K562 (cell line): ENCODE data around the gene MINDY4. TPM values are rescaled to one million over a fixed set of nuclear protein-coding genes. Genes with fewer than 3 reads are reported as not detected.

Experiments used
- ATAC-seq: fragments of 200-7000 bp; cut with Tn5 transposase; 3 replicates; pipeline ENCODE4 v1.9.1; 2020; ENCODE audit warnings: moderate library complexity
- BruUV-seq: library from RNA; stranded (reverse); fragments of 400-500 nt; replicated peaks from 2 replicates; lab custom pipeline; 2021; lab: Mats Ljungman, UMichigan
- CTCF ChIA-PET: fragments of 300-600 bp; formaldehyde crosslinking; extraction: SDS; loops from one replicate; lab custom pipeline; 2021; ENCODE audit warnings: low intra/inter-chr PET ratio; lab: Yijun Ruan, JAX
- POLR2A ChIA-PET: fragments of 300-600, 350-650 bp; sonication (Branson Sonifier 250); formaldehyde crosslinking; extraction: SDS; loops from one replicate; lab custom pipeline; 2021; ENCODE audit warnings: antibody characterized with exemption, inconsistent platforms; lab: Yijun Ruan, JAX
- DNase-seq, 4 experiments: peaks; one replicate each; pipeline versions ENCODE4 v3.0.0 to v3.0.0-alpha.2; 2011 to 2018; ENCODE audit warnings: low spot score in 3 of 4, mixed read lengths in 3 of 4; ENCODE audit errors: extremely low read depth in 1 of 4
- FAIRE-seq: peaks from 2 replicates; lab custom pipeline; 2011; peaks lifted over from hg19 to GRCh38; lab: Jason Lieb, UNC
- H2AFZ ChIP-seq: 2 replicates; pipeline ENCODE4 v1.6.0; 2011; ENCODE audit warnings: low read depth, low read length, control low read depth, inconsistent platforms
- H3K27ac ChIP-seq: fragments of 200-600 bp; 3 replicates; pipeline ENCODE4 v1.8.0; 2011; ENCODE audit warnings: low read depth, mild to moderate bottlenecking, control low read depth, inconsistent platforms, low read length, moderate library complexity, mixed read lengths; ENCODE audit errors: extremely low read depth
- H3K27me3 ChIP-seq, 2 experiments: fragments of 300-600 bp in 1 of 2; 2 replicates in 1 of 2; 3 replicates in 1 of 2; pipeline versions ENCODE4 v1.6.0 to v1.8.0; 2011; ENCODE audit warnings: inconsistent platforms in 2 of 2, low read length in 2 of 2, mild to moderate bottlenecking in 1 of 2, mixed read lengths in 1 of 2, moderate library complexity in 1 of 2; ENCODE audit not compliant: control insufficient read depth in 2 of 2, insufficient read depth in 2 of 2
- H3K36me3 ChIP-seq: fragments of 300-600 bp; 3 replicates; pipeline ENCODE4 v1.8.0; 2011; ENCODE audit warnings: mild to moderate bottlenecking, low read length, inconsistent platforms; ENCODE audit not compliant: control insufficient read depth, insufficient read depth
- H3K4me1 ChIP-seq, 2 experiments: fragments of 200-600 bp in 1 of 2; replicated peaks in 1 of 2; 2 replicates in 1 of 2; 3 replicates in 1 of 2; pipeline versions ENCODE4 v1.5.1 to v1.8.0; 2011; ENCODE audit warnings: inconsistent platforms in 2 of 2, low read length in 2 of 2, mild to moderate bottlenecking in 1 of 2, mixed read lengths in 1 of 2, moderate library complexity in 1 of 2; ENCODE audit not compliant: control insufficient read depth in 2 of 2, insufficient read depth in 2 of 2
- H3K4me2 ChIP-seq: 2 replicates; pipeline ENCODE4 v1.6.1; 2011; ENCODE audit warnings: low read length, control low read depth, inconsistent platforms, mixed read lengths; ENCODE audit not compliant: insufficient read depth
- H3K4me3 ChIP-seq: fragments of 200-600 bp; sonication (generic), shearing (Covaris generic); 2 replicates; pipeline ENCODE4 v1.5.1; 2016; ENCODE audit warnings: control low read depth, inconsistent platforms
- H3K79me2 ChIP-seq: fragments of 200-600 bp; 3 replicates; pipeline ENCODE4 v1.8.0; 2011; ENCODE audit warnings: low read length, inconsistent platforms; ENCODE audit not compliant: control insufficient read depth, insufficient read depth
- H3K9ac ChIP-seq, 2 experiments: 2 replicates each; pipeline versions ENCODE4 v1.6.0 to v1.6.1; 2011; ENCODE audit warnings: low read depth in 2 of 2, low read length in 2 of 2, control low read depth in 1 of 2, inconsistent platforms in 1 of 2, mild to moderate bottlenecking in 1 of 2, mixed read lengths in 1 of 2; ENCODE audit not compliant: insufficient read depth in 1 of 2
- H3K9me1 ChIP-seq: one replicate; pipeline ENCODE4 v1.6.0; 2011; ENCODE audit warnings: inconsistent platforms, mild to moderate bottlenecking, low read length, moderate library complexity; ENCODE audit not compliant: control insufficient read depth, insufficient read depth
- H3K9me3 ChIP-seq: replicated peaks from 2 replicates; pipeline ENCODE4 v1.5.1; 2011; ENCODE audit warnings: low read depth, low read length, inconsistent platforms; ENCODE audit not compliant: control insufficient read depth, insufficient read depth
- H4K20me1 ChIP-seq: replicated peaks from 2 replicates; pipeline ENCODE4 v1.6.1; 2011; ENCODE audit warnings: low read length, inconsistent platforms, mixed read lengths; ENCODE audit not compliant: control insufficient read depth, insufficient read depth
- CTCF ChIP-seq, 3 experiments: IDR thresholded peaks in 2 of 3; conservative IDR thresholded peaks in 1 of 3; 2 replicates each; pipeline ENCODE4 v1.5.1; 2011 to 2012; ENCODE audit warnings: low read length in 3 of 3, mild to moderate bottlenecking in 3 of 3, control low read depth in 2 of 3, improper control_type of control experiment in 1 of 3, inconsistent platforms in 1 of 3, low read depth in 1 of 3, mixed read lengths in 1 of 3, moderate library complexity in 1 of 3; ENCODE audit not compliant: insufficient read depth in 2 of 3
- E2F8 ChIP-seq: fragments of 450-650 bp; IDR thresholded peaks from 2 replicates; pipeline ENCODE4 v1.7.1; 2018; ENCODE audit warnings: mild to moderate bottlenecking, low read depth; ENCODE audit not compliant: partially characterized antibody
- NELFE ChIP-seq: IDR thresholded peaks from 2 replicates; pipeline ENCODE4 v1.6.1; 2011; ENCODE audit warnings: mild to moderate bottlenecking; ENCODE audit not compliant: insufficient read depth, insufficient read length
- WGBS: fragments of 100-300 bp; shearing (Covaris generic); methylation state at CpG from one replicate; pipeline ENCODE4 v1.1.6; 2016; ENCODE audit warnings: low coverage, mixed read lengths; ENCODE audit not compliant: insufficient coverage; ENCODE audit errors: missing lambda C conversion rate; 5-methylcytosine and 5-hydroxymethylcytosine counted together
- in situ Hi-C: fragments of 300-500 bp; cut with MboI; formaldehyde crosslinking; loops from 4 replicates; pipeline ENCODE4 v1.15.0; 2018; ENCODE audit warnings: inconsistent platforms, mixed read lengths
- intact Hi-C: fragments of 100-400 bp; cut with micrococcal nuclease; formaldehyde crosslinking; loops from 2 replicates; pipeline ENCODE4 v1.14.2; 2022
- polyA plus RNA-seq, 8 experiments: library from polyadenylated mRNA; depleted of rRNA in 4 of 8; stranded (reverse) in 5 of 8; unstranded in 3 of 8; fragments of >200 nt; fragmentation: Nextera tagmentation in 2 of 8; fragmentation: Illumina TruSeq in 1 of 8; extraction: Ambion mirVana in 2 of 8; extraction: Trizol in 1 of 8; gene quantifications; 2 replicates each; pipeline versions ENCODE4 v1.2.1 to v1.2.3, GENCODE V29; 2011 to 2014; ENCODE audit warnings: inconsistent platforms in 1 of 8, missing spikeins in 1 of 8
- total RNA-seq, 7 experiments: library from RNA; depleted of rRNA in 6 of 7; stranded (reverse); fragments of >200 nt in 6 of 7; fragmentation: Illumina TruSeq in 2 of 7; extraction: Trizol in 2 of 7; gene quantifications; 2 replicates each; pipeline versions ENCODE4 v1.2.1 to v1.2.3, GENCODE V29; 2011 to 2021; ENCODE audit warnings: low replicate concordance in 1 of 7

MINDY4 gene
- total and polyA plus RNA-seq, 9 of the 15 experiments (the other 6 are each of a cell fraction or from before 2014, with no cell fraction given) = 2.1 to 16.7 (median 11.0) TPM

- no peak for TF ChIP-seq E2F8
Measured at GRCh38 chr7:30744075-30744417, 27.2 kb upstream of the MINDY4 start (continued).

- no peaks in the 10 kb centered on the region for H3K36me3 ChIP-seq
- TF ChIP-seq CTCF (IDR thresholded peaks at IDR 0.05 in 2 of 3, conservative IDR thresholded peaks at IDR 0.05 in 1 of 3; ENCODE audit: insufficient read depth in 2 of 3, low read depth in 1 of 3, low read length in 3 of 3) (peak in 1 of 3 experiments; percentile 1; a peak in 1 of 6 replicates), NELFE (no peak)
- peak overlapping the region; percentile 67; the same call in 1 of the 2 replicates for H2AFZ ChIP-seq
- no peaks in the 10 kb centered on the region for H3K9me1 ChIP-seq
- H3K9ac ChIP-seq = peak overlapping the region in 1 of 2 experiments; percentile 47; a peak in 1 of 4 replicates
- H3K4me3 ChIP-seq = no peak overlapping the region
- H3K4me1 ChIP-seq = peaks cover 6 to 17% of the 10 kb centered on the region in 2 experiments; a peak in 4 of 5 replicates
- no peaks in the 10 kb centered on the region for H4K20me1 ChIP-seq
- no peak overlapping the region for H3K4me2 ChIP-seq
- intact Hi-C loops = loop anchor here (10.0 kb wide), 1 partner anchor 581 kb away; no protein-coding TSS in a partner anchor
- ATAC-seq (no peak), FAIRE-seq (no peak), DNase-seq (no peak)
- H3K27ac ChIP-seq = no peak overlapping the region
- H3K79me2 ChIP-seq = no peaks in the 10 kb centered on the region
- ChIA-PET CTCF (interaction anchor here (1.1 kb wide), 1 partner anchor 46 kb away, joined by 4 read pairs; no protein-coding TSS in a partner anchor), POLR2A (interaction anchor here (0.6 to 2.1 kb wide), 5 partner anchors 10 to 122 kb away, joined by 3 to 7 read pairs (median 5); no protein-coding TSS in a partner anchor)
- in situ Hi-C loops = loop anchor here (5.0 kb wide), 1 partner anchor 57 kb away; no protein-coding TSS in a partner anchor
- WGBS = 29% methylated on average over 6 of the region's 6 CpGs
- no peaks in the 10 kb centered on the region for H3K27me3 ChIP-seq
- peaks cover 2% of the 10 kb centered on the region; the same call in 1 of the 2 replicates for H3K9me3 ChIP-seq
- BruUV-seq = no TSS peak
Measured at GRCh38 chr7:30745261-30745941, 25.8 kb upstream of the MINDY4 start.
